MM.1S (cell line): ENCODE results near the gene ALDH1A3.

Experiments used
- EZH2 ChIP-seq: fragments of 300-600 bp; sonication (generic); optimal IDR thresholded peaks from 2 replicates; pipeline ENCODE3; 2017; ENCODE audit warnings: low read depth, mild to moderate bottlenecking, antibody characterized with exemption, low read length, mixed read lengths
- TF ChIP-seq, protein P1 (sequence below): fragments of 300-600 bp; sonication (generic); IDR thresholded peaks from 2 replicates; pipeline ENCODE4 v1.5.1; 2016; ENCODE audit warnings: antibody characterized with exemption, low read length, mixed read lengths

DNA sequence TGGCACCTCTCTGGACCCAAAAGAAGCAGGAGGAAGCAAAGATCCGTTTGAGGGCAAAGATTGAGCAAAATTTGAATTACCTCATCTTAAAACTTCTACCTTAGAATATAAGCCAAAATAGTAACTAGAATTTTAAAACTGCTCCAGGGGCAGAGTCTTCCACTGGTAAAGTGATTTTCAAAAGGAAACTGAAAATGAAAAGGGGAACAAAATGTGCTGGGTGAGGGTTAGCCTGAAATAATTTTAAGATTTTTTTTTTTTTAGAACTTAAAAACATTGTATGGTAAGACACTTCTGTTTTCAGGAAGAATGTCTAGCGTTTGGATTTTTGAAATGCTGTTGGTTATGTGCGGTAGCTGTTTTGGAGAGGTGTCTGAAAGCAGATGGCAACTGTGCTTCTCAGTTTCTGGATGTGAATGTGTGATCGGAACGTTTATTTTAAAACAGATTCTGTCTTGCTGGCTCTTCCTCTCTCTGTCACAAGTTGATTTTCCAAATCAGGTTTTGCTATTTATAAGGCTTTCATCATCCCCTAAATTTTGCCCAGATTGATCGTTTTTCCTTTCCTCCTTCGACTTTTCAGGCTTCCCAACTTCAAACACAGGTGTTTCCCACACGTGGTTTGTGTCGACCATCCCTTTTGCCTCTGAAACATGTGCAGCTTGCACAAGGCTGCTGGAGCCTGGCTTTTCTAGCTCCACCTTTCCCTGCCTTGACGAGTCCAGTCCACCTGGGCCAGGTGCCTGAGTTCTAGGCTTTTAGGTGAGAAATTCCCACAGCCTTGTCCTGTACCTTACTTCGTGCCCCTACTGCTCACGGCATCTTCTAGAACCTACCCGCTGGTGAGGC lies 42.8 kb downstream of the ALDH1A3 start:
- TF ChIP-seq EZH2 = no peak
- TF ChIP-seq, protein P1, sequence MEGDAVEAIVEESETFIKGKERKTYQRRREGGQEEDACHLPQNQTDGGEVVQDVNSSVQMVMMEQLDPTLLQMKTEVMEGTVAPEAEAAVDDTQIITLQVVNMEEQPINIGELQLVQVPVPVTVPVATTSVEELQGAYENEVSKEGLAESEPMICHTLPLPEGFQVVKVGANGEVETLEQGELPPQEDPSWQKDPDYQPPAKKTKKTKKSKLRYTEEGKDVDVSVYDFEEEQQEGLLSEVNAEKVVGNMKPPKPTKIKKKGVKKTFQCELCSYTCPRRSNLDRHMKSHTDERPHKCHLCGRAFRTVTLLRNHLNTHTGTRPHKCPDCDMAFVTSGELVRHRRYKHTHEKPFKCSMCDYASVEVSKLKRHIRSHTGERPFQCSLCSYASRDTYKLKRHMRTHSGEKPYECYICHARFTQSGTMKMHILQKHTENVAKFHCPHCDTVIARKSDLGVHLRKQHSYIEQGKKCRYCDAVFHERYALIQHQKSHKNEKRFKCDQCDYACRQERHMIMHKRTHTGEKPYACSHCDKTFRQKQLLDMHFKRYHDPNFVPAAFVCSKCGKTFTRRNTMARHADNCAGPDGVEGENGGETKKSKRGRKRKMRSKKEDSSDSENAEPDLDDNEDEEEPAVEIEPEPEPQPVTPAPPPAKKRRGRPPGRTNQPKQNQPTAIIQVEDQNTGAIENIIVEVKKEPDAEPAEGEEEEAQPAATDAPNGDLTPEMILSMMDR = no peak
